HG03095 (cell line): ENCODE measurements around the gene CMA1.
"Not testable (repeated sequence)": the region's sequence is repeated elsewhere in the genome, so short reads cannot be mapped to it uniquely, and the experiment has no call there.

Source experiments
- ATAC-seq: cut with Tn5 transposase; IDR thresholded peaks from one replicate; pipeline ENCODE4 v1.9.1; 2021; ENCODE audit warnings: moderate library complexity; ENCODE audit not compliant: unreplicated experiment

CMA1 gene

GRCh38 chr14:24470450-24470849 lies 37.6 kb downstream of the CMA1 start:
- not testable (repeated sequence) for ATAC-seq

DNA sequence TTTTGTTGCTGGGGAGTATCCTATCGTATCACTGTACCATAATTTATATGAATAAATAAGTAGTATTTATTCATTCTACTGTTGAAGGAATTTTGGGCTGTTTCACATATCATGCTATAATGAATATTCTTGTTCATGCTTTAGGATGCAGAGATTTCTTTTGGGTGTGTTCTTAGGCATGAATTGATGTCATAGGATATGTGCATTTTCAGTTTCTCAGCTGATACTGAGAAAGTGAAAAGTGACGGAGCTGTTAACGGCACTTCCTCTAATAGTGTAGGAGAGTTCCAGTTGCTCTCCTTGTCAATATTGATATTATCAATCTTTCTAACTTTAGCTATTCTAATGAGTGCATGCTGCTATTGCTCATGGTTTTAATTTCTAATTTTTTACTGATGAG lies 42.3 kb downstream of the CMA1 start:
- ATAC-seq = no peak

GRCh38 chr14:24465368-24465767 lies 42.7 kb downstream of the CMA1 start:
- no peak for ATAC-seq

DNA sequence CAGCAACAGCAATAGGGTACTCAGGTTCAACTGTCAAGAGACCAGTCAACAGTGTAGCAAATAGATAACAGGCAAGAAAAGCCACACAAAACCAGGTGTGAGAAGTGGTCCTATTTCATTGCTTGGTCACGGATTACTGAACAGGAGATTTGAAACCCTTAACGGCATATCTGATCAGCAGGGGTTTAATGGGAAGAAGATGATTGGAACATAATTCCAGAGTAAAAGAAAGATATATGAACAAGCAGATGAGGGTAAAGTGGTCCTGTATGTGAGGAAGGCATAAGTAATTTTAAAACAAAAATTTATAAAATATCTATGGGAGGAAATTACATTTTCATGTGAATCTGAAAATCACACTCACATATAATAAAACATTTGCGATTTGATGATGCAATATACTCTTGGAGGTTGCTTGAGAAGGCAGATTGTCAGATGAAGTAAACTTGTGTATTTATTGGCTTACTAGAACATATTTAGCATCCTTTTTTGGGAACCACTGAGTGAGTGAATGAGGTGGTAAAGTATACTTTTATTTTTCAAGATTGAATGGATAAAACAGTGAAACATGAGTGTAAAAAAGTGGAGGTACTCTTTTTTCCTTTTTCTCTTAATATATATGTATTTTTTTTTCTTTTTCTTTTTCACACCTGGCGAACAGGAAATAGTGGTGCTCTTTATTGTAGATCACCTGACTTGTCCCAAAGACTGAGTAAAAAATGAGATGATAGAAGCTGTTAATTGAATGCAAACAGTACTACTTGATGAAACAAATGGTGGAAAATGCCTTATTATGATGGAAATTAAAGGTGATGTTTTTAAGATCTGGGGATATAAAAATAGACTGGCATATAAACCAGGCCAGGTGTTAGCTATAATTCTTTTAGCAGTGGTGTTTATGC lies 43.9 kb downstream of the CMA1 start:
- no peak for ATAC-seq

DNA sequence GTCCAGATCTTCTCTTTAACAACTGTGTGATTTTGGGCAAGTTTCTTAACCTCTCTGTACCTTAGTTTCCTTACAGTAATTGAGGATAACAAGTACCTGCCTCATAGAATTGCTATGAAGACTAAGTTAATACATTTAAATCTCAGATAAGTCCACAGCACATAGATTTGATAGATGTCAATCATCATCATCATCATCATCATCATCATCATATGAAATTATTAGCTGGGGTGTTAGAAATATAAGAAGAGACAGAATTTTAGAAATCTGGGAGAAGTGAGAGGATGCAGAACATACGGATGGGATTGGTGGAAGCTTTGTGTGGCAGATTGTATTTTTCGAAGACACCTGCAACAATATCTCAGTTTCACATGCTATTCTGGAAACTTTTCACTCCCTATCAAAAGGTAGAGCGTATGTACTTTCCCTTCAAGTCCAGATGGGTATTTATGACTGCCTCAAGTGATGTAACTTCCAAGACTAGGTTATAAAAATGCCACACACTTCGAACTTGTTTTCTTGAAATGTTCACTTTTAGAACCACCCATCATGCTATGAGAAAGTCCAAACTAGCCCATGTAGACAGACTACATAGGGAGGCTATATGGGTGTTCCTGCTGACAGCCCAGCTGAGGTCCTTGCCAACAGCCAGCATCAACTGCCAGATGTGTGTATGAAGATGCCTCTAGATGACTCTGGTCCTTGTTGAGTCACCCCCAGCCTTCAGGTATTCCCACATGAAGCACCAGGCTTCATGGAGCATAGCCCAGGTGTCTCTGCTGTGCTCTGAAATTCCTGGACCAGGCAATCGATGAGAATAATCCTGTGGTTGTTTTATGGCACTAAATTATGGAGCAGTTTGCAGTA lies 44.8 kb downstream of the CMA1 start:
- ATAC-seq = no peak

DNA sequence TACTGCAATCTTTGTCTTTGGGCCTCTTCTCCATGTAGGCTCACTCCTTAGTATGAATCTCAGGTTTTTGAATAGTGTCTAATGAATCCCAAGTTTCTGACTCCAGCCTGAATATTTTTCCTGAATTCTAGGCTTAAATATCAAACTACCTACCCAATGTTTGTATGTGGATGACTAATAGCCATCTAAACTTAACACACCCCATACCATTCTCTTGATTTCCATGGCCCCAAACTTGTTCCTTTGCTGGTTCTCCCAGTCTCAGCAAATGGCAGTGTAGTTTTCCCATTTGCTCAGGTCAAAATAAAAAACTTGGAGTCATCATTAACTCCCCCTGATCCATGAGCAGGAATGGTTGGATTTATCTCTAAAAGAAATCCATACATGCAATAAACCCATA lies 46.7 kb downstream of the CMA1 start:
- ATAC-seq = no peak

- ATAC-seq = no peak
These were observed 48.7 kb downstream of the CMA1 start for GRCh38 chr14:24459331-24459730.

DNA sequence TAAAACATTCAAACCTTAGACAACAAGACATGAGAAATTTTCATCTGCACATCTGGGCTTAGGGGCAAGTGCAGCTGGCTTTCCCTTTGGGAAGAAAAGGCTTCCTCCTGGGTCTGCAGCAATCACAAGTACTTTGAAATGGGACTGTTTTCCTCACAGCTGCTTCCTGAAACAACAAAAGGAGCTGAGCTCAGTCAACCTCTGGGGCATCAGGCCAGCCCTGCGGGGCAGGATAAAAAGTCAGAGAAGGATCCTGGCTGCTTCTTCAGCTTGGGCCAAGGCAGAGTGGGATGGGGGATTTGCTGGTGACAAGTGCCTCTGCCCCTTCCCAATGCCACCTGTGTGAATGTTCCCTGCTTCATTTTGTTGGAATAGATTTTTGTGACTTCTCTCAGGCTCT lies 49.3 kb downstream of the CMA1 start:
- ATAC-seq = no peak

DNA sequence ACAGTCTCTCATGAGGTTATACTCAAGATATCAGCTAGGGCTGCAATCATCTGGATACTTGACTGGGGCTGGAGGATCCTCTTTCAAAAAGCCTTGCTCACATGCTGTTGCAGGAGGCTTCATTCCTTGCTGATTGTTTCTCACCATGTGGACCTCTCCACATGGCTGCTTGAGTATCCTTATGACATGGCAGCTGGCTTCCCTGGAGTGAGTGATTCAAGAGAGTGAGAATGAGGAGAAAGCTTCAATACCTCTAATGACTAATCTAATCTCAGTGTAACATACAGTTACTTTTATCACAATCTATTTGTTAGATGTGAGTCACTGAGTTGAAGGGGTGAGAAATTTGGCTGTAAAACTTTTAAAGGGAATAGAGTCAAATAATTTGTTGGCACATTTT lies 51.1 kb downstream of the CMA1 start:
- ATAC-seq = no peak
